ENCODE measurements around the gene EYS.
"Not testable (repeated sequence)": the region's sequence is repeated elsewhere in the genome, so short reads cannot be mapped to it uniquely, and the experiment has no call there.

EYS gene

DNA sequence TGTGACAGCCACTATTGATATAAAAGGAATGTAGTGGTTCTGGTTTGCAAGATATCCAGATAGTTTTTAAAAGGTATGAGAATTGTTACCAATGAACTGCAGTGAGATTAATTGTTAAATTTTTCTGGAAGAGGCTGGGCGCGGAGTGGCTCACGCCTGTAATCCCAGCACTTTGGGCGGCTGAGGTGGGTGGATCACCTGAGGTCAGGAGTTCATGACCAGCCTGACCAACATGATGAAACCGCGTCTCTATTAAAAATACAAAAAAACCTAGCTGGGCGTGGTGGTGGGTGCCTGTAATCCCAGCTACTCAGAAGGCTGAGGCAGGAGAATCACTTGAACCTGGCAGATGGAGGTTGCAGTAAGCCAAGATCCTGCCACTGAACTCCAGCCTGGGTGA, 1906.6 kb downstream of the EYS start:
- not testable (repeated sequence) for DNase-seq

DNA sequence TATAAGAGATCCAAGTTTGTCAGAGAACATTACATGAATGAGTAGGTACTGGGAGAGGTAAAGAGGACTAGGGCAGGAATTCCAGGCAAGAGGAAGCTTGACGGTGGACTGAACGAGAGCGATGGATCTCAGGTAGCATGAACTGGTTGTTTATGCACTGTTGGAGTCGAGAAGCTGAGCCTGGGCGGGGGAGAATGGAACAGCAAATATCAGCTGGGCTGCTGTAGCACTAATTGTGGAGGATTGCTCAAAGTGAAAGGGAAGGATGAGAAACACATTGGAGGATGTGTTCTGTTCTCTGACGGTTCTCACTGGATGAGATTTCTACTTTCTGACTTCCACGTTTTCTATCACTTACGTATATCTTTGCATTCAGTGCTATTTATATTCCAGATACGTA, 1907.2 kb downstream of the EYS start:
- DNase-seq = no peak

DNA sequence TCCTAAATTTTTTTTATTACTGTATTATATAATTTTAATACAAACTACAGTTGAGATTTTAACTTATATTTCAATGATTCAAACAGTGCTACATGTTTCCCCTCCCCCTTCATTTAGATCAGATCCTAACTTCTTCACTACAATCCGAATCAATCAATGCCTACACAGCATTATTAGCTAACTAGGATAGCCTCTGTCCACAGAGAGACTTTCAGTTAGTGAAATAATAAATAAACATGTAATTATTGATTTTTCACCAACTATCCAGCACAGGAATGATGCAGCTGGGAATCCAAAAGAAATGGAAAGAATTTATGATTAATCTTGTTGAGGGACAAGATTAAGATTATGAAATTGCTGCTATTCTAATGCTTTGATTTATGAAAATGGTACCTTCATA, 1907.7 kb downstream of the EYS start:
- DNase-seq = no peak

DNA sequence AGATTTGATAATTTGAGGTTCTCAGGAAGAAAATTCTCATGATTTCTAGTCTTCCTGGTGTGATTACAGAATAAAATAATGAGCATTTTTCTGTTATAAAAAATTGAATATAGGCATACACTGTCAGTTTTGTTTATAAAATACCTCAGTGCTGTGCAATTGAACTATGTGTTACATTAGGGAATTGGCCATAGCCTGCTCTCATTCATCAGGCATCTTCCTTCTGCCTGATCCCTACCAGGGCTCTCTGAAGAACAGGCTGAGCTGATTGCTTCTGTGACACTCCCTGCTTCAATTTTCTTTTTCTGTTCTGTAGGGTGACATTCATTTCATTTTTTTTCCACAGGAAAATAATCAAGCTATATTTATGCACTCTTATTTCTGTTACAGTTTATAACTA, 1908.6 kb downstream of the EYS start:
- no peak for DNase-seq

DNA sequence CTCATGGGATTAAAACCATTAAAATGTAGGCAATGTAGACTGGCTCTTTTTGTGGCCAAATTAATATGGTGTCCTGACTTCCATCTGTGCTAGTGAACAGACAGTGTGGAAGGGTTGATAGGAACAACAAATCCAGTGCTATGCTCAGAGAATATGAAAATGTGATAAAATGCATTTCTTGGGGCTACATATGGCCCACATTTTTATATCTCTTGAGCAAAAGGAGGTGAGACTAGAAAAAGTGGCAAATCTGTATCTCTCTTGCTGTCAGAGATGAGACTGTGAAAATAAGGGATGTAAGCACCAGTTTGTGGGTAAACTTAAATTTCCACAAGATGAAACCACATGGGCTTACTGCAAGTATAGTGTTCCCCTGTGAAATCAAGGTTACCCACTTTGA, 1909.3 kb downstream of the EYS start:
- DNase-seq = no peak

DNA sequence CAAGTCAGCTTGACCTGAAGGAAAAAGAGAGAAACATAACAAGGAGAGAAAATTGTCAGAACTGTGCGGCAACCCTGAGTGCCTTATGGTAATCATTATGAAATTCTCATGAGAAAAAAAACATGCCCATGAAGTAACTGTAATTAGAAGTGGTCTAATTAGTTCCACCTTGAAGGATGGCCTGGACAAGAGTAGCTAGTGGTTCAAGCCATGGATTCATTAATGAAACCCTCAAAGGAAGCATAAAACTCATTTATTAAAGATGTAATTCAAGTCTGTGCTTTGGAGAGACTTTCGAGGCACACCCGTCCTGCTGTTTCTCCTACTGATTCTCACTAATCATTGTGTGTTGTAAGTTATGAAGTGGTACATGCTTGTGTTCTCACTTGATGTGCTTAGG, 1911.2 kb downstream of the EYS start:
- no peak for DNase-seq

DNA sequence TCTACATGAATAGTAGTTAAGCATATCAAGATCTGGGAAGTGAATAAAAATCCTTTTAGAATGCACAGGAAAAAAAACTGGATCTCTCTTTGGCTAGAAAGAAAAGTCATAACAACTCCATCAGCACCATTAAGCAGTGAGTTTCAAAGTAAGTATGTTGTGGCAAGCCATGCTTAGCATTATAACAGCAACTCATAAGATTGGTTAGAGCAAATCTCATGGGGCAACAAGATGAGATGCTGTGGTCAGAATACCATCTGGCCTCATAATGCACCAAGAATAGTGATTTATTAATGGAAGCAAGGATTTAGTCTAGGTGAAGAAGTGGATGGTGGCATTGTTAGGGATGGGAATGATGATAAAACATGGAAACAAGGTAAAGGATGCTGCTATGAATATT, 1912.0 kb downstream of the EYS start:
- DNase-seq = no peak

DNA sequence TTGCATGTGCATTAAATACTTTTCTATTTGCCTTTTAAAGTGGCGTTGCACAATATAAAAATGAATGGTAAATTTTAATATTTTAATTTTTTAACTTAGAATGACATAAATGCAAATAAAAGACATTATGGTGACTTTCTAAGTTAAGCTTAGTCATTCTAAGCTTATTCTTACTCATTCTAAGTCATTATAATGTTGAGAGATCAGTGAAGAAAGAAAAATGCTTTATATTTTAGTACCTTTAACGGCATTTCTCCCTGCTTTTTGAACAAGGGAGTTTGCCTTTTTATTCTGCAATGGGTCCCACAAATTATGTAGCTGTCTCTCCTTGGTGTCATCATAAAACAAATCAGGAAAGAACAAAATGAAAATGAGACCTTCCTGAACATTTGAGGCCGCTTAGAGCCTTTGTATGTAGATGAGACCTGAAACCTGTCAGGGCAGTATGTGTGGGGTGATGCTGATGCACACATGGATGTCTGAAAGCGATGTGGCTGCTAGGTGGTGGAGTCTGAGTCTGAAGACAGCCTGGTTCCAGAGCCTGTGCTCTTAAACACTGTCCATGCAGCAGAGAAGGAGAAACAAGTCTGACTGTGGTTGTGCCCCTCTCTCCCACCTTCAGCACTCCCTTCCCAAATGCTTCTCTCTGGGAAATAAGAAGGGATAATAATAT, 1913.4 kb downstream of the EYS start:
- DNase-seq = no peak

DNA sequence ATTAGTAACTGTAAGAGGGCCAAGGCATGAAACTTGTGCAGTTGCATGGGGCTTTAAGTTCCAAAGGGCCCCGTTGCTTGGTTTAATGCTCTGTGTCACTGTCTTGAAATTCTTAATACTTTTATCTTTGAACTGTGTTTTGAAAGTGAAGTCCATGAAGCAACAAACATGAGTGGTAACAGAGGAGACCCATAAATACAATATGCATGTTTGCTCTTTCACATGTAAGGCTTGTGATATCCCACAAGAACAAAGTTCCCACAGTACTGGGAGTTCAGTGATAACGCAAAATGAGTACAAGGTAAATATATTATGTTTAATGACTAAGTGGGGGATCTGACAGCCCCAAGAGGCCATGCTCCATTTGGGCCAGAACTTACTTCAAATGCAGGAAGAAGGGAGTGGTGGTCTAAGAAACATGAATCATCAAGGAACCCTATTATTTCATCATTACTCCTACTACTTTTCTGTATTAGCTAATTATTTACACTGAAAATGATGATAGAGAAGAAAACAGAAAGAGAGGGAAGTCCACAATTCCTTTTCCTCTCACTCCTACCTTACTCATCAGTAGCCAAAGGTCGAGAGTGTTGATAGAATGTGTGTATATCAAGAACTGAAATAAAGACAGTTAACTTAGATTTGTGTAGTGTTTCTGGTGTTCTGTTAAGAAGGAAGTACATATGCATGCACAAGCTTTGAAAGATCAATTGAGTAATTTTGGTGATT, 1914.1 kb downstream of the EYS start:
- DNase-seq = no peak

DNA sequence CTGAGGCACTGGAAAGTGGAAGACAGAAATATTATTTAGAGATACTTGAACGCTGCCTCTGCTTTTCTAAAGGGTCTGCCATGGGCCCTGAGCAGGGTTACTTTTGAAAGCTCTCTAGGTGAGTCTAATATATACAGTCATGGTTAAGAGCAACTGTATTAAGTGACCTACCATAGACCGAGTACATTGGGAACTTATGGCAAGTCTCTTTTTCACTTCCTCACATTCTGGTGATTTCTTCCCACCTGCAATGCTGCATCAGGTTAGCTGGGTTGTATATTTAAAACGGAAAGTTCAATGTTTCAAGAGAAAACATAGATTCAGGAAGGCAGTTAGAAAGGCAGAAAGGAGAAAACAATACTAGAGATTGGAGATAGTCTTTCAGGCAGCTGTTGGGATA, 1916.7 kb downstream of the EYS start:
- DNase-seq = no peak

DNA sequence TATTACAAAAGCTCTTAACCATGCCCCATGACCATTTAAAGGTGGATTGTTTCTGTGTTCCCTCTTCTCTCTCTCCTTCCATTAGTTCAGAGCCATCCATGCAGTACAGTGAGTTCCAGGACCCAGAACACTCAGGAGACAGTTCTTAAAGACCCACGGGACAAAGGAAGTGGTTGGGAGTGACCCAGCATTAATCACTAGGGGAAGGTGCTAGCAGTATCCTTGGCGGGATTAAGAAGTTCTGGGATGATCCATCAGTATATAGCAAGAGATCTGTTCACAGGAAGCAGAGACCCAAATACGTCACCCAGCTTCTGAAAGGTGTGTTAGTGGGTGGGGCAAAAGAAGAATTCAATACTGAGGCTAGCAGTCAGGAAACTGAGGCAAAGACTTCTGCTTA, 1917.3 kb downstream of the EYS start:
- DNase-seq = no peak

DNA sequence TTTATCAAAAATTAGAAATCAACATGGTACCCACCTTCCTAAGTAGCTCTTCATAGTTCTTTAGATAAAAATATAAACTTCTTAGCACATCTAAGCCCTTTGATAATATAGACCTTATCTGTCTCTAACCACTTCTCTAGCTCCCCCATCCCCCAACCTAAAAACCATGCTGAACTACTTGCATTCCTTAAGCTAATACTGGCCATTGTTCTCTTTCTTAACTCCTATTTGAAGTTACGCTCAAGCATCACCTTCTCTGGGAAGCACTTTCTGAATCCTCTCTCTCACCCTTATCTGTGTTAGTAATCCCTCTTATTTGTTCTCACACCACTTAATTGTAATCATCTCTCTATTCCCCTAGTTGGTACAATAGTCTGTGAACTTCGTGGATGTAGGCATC, 1918.5 kb downstream of the EYS start:
- DNase-seq = no peak

DNA sequence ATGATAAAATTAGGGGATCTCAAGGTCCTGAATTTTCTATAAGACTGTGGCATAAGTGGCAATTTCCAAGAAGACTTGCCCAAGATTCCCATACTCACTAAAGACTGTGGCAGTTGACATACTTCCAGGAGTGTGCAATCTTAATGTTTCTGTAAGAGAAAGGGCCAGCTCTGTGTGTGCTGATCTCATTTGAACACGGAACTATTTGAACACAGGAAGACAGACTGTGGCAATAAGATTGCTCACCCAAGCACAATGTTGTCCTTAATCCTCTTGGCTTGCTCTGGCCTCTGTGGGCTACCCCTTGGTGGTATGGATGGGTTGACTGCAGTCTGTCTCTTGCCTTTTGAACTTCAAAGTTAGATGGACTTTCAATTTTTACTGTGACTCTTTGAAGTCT, 1920.0 kb downstream of the EYS start:
- no peak for DNase-seq

DNA sequence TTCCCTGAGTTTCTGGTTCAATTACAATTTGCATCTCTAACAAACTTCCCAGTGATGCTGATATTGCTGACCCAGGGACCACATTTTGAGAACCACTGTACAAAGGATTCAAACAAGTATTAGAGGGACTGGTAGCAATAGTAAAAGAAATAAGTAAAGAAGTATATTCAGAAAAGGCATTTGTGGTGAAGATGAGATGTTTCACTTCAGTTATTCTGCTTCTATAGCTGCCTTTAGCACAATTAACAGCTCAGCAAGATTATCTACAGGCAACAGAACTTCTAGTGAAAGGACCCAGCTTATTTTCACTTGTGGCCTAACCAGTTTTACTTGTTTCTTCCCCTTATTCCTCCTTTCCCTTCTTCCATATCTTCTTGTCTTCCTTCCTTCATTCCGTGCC, 1922.0 kb downstream of the EYS start:
- DNase-seq = no peak

DNA sequence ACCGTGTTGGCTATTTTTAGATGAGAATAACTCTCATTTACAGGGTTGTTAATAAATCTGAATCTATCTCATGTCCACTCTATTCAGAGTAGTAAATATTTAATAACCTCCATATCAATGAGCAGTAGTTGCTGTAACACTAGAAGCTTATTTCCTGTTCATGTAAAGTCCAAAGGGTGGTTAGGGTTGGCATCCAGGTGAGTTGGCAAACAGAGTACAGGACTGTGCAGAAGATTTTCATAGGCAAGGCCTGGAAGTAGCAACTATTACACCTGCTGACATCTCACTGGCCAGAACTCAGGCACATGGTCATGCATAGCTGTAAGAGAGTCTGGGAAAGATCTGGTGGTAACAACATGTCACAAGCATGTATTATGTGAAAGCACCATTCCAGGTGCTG, 1923.9 kb downstream of the EYS start:
- no peak for DNase-seq

DNA sequence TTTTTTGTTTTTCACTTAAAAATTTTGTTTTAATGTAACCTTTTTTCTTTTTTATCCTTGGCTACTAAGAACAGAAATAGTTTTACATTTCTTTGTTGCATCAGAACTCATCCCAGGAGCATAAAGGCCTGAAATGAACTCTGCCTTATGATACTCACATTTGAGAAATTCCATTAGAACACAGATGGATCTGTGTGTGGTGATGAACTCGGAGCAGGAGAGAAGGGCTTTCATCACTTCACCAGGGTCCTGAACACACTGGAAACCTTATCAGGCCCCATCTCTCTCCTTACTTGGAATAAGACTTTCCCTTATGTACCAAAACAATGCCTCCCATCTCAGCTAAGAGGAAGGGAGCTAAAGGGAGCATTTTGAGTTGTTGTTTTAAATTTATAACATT, 1932.1 kb downstream of the EYS start:
- no peak for DNase-seq

DNA sequence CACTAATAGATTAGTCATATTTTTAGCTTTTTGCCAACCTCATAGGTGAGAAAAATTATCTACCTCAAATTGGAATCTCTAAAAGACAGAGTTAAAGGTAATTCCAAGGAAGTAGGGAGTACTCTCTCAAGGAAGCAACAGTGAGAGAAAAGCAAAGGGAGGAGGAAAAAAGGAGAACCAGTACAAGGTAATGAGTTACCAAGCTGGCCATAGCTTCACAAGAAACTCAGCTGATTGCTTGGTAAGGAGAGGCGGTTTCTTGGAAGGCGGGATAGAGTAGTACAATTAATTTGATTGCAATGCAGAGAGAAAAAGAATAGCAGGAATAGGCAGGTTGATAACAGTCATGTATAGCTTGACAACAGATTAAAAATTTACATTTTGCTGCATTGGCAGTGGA, 1933.8 kb downstream of the EYS start:
- no peak for DNase-seq

DNA sequence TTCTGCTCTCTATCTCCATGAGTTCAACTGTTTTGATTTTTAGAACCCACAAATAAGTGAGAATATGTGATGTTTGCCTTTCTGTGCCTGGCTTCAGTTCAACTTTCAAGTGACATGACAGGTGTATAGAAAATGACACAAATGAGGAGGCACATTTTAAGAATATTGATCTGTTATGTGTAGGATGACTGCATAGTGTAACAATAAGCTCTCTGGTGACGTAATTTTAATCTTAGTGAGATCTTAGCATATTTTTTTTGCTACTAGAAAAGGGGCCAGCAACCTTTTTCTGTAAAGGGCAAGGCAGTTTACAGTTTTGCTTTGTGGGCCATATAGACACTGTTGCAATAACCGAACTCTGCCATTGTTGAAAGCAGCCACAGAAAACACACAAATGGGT, 1941.2 kb downstream of the EYS start:
- no peak for DNase-seq

DNA sequence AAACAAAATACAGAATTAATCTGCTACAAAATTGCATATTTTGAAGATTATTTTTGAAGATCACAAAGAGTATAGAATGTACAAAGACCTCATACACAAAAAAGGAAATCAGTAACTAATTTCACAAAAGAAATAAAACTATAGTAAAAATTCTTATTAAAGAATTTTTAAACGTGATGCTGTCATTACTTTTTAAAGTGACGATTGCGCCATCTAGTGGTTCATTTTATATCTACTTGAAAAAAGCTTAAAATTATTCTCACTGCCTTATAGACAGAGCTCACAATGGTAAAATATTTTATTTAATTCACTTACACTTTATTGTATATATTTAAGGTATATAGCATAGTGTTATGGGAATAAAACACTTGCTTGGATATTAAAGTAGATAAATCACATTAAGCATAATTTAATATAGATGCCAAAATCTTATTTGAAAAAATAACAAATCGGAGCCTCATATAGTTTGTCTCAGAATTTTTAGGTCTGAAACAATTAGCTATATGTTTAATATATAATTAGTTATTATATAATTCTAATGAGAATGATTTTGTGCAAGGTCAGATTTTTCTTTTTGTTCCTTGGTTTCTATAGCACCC, 1942.6 kb downstream of the EYS start:
- peak; percentile 42 for DNase-seq

DNA sequence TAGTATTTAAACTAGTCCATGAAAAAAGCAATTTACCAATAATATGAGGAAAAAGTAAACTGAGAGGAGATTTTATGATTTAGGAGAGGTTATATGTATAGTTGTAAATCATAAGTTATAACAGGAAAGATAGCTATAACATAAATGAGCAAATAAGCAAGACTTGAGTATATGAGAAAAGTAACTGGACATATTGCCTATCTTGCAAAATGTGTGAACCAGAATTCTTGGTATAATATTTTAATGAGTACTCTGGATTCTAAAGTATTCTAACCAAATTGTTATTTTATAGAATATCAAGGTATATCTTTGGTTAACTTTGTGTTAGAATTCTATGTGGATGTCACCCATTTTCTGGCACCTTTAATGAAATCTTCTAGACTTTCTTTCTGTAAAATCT, 1946.8 kb downstream of the EYS start:
- no peak for DNase-seq

DNA sequence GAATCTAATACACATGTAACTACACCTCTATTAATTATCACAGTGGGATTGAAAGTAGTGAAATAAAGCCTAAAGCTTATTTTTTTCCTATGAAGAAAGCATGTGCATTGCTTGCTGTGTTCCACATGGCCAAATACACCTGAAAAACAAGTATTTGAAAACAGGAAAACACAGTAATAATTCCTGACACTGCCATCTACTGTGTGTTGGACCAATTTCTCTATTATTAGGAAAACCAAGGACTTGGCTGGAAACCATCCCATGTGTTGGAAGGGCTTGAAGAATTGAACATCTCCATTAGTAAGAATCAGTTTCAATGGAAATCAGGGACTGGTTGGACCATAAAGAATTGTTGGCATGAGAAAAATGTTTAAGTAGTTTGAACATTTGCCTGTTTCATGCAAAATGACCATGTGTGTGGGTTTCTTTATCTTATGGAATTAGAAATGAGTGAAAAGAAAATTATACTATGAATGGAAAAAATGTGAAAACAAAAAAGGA, 1947.4 kb downstream of the EYS start:
- DNase-seq = no peak

DNA sequence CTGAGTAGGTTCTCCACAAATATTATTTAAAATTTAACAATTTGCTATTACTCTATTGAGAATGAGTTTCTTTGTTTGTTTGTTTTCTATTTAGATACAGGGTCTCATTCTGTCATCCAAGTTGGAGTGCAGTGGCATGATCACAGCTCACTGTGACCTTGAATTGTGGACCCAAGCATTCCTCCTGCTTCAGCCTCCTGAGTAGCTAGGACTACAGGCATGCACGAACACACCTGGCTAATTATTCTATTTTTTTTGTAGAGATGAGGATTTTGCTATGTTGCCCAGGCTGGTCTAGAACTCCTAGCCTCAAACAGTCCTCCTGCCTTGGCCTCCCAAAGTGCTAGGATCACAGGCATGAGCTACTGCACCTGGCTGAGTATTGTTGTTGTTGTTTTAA, 1949.2 kb downstream of the EYS start:
- no peak for DNase-seq

DNA sequence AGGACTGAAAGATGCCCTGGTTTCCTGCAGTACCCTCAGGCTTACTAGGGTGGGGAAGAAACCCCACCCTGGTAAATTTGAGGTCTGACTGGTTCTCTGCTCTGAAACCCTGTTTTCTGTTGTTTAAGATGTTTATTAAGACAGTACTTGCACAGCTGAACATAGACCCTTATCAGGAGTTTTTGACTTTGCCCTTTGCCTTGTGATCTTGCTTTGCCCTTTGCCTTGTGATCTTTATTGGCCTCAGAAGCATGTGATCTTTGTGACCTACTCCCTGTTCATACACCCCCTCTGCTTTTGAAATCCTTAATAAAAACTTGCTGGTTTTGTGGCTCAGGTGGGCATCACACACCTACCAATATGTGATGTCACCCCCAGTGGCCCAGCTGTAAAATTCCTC, 1949.8 kb downstream of the EYS start:
- not testable (repeated sequence) for DNase-seq

DNA sequence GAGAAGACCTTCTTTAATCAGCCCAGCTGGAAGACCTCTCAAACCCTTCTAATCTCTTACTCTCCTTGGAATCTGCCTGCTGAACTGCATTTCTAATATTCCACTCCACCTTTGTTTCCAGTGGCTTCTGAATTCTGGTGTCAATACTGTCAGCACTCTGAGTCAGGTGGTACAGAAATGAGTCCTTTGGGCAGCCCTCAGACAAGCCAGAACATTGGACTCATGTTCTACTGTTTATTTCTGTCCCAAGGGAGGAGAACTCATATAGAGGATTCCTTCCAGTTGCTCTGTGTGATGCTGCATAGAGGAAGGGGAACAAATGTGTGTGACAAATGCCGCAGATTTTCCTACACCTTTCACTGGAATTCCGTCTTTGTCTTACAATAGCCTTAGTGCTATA, 1956.6 kb downstream of the EYS start:
- no peak for DNase-seq
